Subcutaneous abdominal adipose tissue (tissue), 5 donors: ENCODE measurements around the gene PTTG1IP.

Experiments used
- H3K27ac ChIP-seq: one replicate; pipeline ENCODE4 v1.7.0; 2013; ENCODE audit warnings: low read depth, mild to moderate bottlenecking, inconsistent platforms, low read length, moderate library complexity
- H3K27me3 ChIP-seq, 5 donors: one replicate each; pipeline ENCODE4 v1.7.0; 2013; ENCODE audit warnings: low read length in 5 of 5, inconsistent platforms in 1 of 5; ENCODE audit not compliant: control insufficient read depth in 5 of 5, insufficient read depth in 4 of 5
- H3K36me3 ChIP-seq, 5 donors: one replicate each; pipeline ENCODE4 v1.7.0; 2013; ENCODE audit warnings: low read length in 5 of 5; ENCODE audit not compliant: control insufficient read depth in 5 of 5, insufficient read depth in 5 of 5
- H3K4me1 ChIP-seq, 5 donors: one replicate each; pipeline ENCODE4 v1.7.0; 2013; ENCODE audit warnings: low read length in 5 of 5, mild to moderate bottlenecking in 3 of 5, moderate library complexity in 1 of 5; ENCODE audit not compliant: control insufficient read depth in 5 of 5, insufficient read depth in 5 of 5
- H3K4me3 ChIP-seq, 5 donors: one replicate each; pipeline ENCODE4 v1.7.0; 2013; ENCODE audit warnings: low read length in 5 of 5, low read depth in 1 of 5
- H3K9ac ChIP-seq, 5 donors: one replicate each; pipeline ENCODE4 v1.7.0; 2013; ENCODE audit warnings: low read length in 5 of 5, mild to moderate bottlenecking in 4 of 5, moderate library complexity in 3 of 5
- H3K9me3 ChIP-seq, 5 donors: one replicate each; pipeline ENCODE4 v1.7.0; 2013; ENCODE audit warnings: low read length in 5 of 5; ENCODE audit not compliant: control insufficient read depth in 5 of 5
- donor health status: healthy.
- donor health status: healthy.
- donor health status: healthy.
- donor health status: healthy.
- donor health status: healthy.

Gene PTTG1IP

GRCh38 chr21:44889625-44890337 lies 16.3 kb upstream of the PTTG1IP start:
- Histone ChIP-seq H3K4me1 (no peaks in the 10 kb centered on the region), H3K9me3 (no peaks in the 10 kb centered on the region), H3K4me3 (no peak overlapping the region), H3K9ac (no peak overlapping the region), H3K27me3 (peaks cover 12 to 35% (median 14%) of the 10 kb centered on the region in 5 donors), H3K36me3 (peaks cover 0 to 47% (median 0%) of the 10 kb centered on the region in 5 donors), H3K27ac (no peak overlapping the region)

GRCh38 chr21:44888581-44889550 lies 15.4 kb upstream of the PTTG1IP start:
- Histone ChIP-seq H3K27me3 (peaks cover 12 to 35% (median 14%) of the 10 kb centered on the region in 5 donors), H3K4me1 (no peaks in the 10 kb centered on the region), H3K27ac (no peak overlapping the region), H3K9me3 (no peaks in the 10 kb centered on the region), H3K9ac (no peak overlapping the region), H3K36me3 (peaks cover 0 to 40% (median 0%) of the 10 kb centered on the region in 5 donors), H3K4me3 (no peak overlapping the region)

- peaks cover 0 to 4% (median 0%) of the 10 kb centered on the region in 5 donors for H3K4me1 ChIP-seq
- no peak overlapping the region for H3K4me3 ChIP-seq
- peaks cover 10 to 35% (median 14%) of the 10 kb centered on the region in 5 donors for H3K27me3 ChIP-seq
- peaks cover 0 to 40% (median 0%) of the 10 kb centered on the region in 5 donors for H3K36me3 ChIP-seq
- H3K9me3 ChIP-seq = no peaks in the 10 kb centered on the region
- H3K27ac ChIP-seq = no peak overlapping the region
- no peak overlapping the region for H3K9ac ChIP-seq
Observed at GRCh38 chr21:44887807-44888580, 14.5 kb upstream of the PTTG1IP start.

DNA sequence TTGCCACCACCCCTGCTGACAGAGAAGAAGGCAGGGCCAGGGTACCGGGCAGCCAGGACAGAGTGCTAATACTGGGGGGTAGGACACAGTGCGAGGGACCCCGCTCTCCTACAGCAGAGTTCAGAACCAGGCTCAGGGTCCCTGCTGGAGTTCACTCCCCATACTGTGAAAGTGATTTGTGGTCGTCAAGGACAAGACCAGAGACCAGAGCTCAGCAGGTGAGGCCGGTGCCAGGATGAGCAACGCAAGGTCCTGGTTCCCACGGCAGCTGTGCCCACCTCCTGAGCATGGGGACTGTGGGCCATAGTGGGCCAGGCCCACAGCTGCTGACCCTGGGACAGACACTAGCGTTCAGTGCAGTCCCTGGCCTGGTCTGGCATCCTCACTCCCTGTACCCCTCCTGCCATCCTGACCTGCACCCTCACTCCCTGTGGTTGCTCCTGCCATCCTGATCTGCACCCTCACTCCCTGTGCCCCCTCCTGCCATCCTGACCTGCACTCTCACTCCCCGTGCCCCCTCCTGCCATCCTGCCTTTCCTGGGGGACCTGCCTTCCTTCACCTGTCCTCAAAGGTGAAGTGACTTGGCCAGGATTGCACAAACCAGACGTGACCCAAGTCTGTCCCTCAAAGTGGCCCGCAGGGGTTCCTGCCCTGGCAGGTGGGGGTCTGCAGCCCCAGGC lies 13.8 kb upstream of the PTTG1IP start:
- no peaks in the 10 kb centered on the region for H3K9me3 ChIP-seq
- H3K9ac ChIP-seq = no peak overlapping the region
- peaks cover 0 to 10% (median 5%) of the 10 kb centered on the region in 5 donors for H3K4me1 ChIP-seq
- peaks cover 10 to 35% (median 14%) of the 10 kb centered on the region in 5 donors for H3K27me3 ChIP-seq
- H3K36me3 ChIP-seq = peaks cover 0 to 40% (median 0%) of the 10 kb centered on the region in 5 donors
- H3K27ac ChIP-seq = no peak overlapping the region
- H3K4me3 ChIP-seq = no peak overlapping the region

DNA sequence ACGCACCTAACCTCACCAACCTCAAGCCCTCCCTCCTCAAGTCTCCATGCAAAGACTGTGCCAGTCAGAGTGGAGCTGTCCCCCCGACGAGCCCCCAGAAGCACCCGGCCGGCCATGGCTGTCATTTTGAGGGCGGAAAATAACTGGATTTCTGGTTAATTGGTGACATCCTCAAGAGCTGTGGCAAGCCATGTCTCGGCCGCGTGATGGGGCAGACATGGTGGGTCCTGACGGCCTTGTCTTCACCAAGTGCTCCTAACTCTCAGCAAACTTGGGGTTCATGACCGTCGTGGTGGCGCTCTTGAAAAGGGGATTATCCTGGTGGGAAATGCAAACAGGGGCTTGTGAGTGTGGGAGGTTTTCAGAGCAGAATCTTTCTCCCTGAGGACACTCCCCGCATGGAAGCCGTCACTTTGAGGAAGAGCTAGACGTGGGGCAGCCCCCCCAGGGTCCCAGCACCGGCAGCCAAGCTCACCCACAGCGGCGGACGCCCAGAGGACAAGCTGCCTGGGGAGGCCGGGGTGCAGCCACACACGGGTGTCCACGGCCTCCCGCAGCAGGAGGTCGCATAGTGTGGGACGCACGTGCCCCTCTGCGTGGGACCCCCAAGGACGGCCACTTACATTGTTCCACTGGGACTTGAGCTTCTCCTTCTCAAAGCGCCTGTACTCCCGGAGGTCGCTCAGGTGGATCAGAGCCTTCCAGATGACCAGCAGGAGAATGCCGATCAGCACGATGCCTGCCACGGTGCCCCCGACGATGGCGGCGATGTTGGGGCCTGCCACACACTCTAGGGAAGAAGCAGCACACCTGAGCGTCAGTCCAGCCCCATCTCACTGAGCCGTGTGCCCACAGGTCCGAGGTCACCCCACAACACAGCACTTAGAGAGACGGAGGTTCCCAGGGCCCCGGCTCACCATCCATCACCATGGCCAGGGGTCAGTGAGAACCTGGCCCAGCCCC lies 12.9 kb upstream of the PTTG1IP start:
- Histone ChIP-seq H3K27me3 (peaks cover 6 to 31% (median 10%) of the 10 kb centered on the region in 5 donors), H3K36me3 (peaks cover 0 to 36% (median 0%) of the 10 kb centered on the region in 5 donors), H3K4me3 (no peak overlapping the region), H3K4me1 (peaks cover 0 to 18% (median 12%) of the 10 kb centered on the region in 5 donors), H3K27ac (no peak overlapping the region), H3K9me3 (no peaks in the 10 kb centered on the region), H3K9ac (no peak overlapping the region)

GRCh38 chr21:44885615-44886014 lies 12.1 kb upstream of the PTTG1IP start:
- Histone ChIP-seq H3K4me3 (no peak overlapping the region), H3K4me1 (peaks cover 0 to 26% (median 17%) of the 10 kb centered on the region in 5 donors), H3K9ac (no peak overlapping the region), H3K27ac (no peak overlapping the region), H3K36me3 (peaks cover 0 to 34% (median 0%) of the 10 kb centered on the region in 5 donors), H3K9me3 (no peaks in the 10 kb centered on the region), H3K27me3 (peaks cover 0 to 25% (median 8%) of the 10 kb centered on the region in 5 donors)

GRCh38 chr21:44884097-44884496 lies 10.6 kb upstream of the PTTG1IP start:
- Histone ChIP-seq H3K9me3 (no peaks in the 10 kb centered on the region), H3K9ac (no peak overlapping the region), H3K4me1 (peaks cover 0 to 41% (median 21%) of the 10 kb centered on the region in 5 donors), H3K27ac (no peak overlapping the region), H3K27me3 (peaks cover 0 to 12% (median 2%) of the 10 kb centered on the region in 5 donors), H3K36me3 (peaks cover 0 to 29% (median 0%) of the 10 kb centered on the region in 5 donors), H3K4me3 (no peak overlapping the region)

- Histone ChIP-seq H3K9me3 (no peaks in the 10 kb centered on the region), H3K27me3 (peaks cover 0 to 12% (median 2%) of the 10 kb centered on the region in 5 donors), H3K27ac (no peak overlapping the region), H3K4me1 (peaks cover 0 to 44% (median 21%) of the 10 kb centered on the region in 5 donors), H3K36me3 (peaks cover 0 to 26% (median 0%) of the 10 kb centered on the region in 5 donors), H3K4me3 (no peak overlapping the region), H3K9ac (no peak overlapping the region)
Observed at GRCh38 chr21:44883250-44883649, 9.8 kb upstream of the PTTG1IP start.
